Ammon's horn (tissue), 1 donor: ENCODE results near the gene SMAP1.
"Not testable (repeated sequence)": the region's sequence is repeated elsewhere in the genome, so short reads cannot be mapped to it uniquely, and the experiment has no call there.

Source experiments
- DNase-seq: peaks from one replicate; pipeline ENCODE4 v3.0.0-alpha.2; 2016; ENCODE audit warnings: low spot score

Gene SMAP1

DNA sequence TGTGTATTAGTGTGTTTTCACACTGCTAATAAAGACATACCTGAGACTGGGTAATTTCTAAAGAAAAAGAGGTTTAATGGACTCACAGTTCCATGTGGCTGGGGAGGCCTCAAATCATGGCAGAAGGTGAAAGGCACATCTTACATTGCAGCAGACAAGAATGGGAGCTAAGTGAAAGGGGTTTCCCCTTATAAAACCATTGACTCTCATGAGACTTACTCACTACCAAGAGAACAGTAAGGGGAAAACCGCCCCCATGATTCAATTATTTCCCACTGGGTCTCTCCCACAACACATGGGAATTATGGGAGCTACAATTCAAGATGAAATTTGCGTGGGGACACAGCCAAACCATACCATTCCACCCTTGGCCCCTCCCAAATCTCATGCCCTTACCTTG is 73.1 kb downstream of the SMAP1 start:
- DNase-seq: not testable (repeated sequence)

DNA sequence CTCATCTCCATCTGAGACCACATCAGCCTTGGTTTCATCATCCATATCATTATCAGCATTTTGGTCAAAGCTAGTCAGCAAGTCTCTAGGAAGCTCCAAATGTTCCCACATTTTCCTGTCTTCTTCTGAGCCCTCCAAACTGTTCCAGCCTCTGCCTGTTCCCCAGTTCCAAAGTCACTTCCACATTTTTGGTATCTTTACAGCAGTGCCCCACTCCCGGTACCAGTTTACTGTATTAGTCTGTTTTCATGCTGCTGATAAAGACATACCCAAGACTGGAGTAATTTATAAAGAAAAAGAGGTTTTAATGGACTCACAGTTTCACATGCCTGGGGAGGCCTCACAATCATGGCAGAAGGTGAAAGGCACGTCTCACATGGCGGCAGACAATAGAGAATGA is 74.8 kb downstream of the SMAP1 start:
- DNase-seq: not testable (repeated sequence)

- no peak for DNase-seq
These were observed 86.2 kb downstream of the SMAP1 start for GRCh38 chr6:70753870-70754380.

GRCh38 chr6:70758883-70759282 is 91.2 kb downstream of the SMAP1 start:
- no peak for DNase-seq

DNA sequence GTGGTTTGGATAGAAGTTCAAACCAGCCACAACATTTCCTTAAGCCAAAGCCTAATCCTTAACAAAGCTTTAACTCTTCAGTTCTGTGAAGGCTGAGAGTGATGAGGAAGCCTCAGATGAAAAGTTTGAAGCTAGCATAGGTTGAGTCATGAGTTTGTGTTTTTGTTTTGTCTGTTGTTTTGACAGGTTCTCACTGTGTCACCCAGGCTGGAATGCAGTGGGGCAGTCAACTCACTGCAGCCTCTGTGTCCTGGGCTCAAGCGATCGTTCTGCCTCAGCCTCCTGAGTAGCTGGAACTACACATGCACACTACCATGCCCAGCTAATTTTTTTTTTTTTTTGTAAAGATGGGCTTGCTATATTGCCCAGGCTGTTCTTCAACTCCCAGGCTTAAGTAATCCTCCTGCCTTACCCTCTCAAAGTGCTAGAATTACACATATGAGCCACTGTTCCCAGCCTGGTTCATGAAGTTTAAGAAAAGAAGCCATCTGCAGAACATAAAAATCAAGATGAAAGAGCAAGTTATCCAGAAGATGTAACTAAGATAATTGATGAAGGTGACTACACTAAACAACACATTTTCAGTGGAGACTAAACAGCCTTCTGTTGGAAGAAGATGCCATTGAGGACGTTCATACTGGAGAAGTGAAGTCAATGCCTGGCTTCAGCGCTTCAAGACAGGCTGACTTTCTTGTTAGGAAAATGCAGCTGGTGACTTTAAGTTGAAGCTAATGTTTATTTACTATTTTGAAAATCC is 96.2 kb downstream of the SMAP1 start:
- no peak for DNase-seq

DNA sequence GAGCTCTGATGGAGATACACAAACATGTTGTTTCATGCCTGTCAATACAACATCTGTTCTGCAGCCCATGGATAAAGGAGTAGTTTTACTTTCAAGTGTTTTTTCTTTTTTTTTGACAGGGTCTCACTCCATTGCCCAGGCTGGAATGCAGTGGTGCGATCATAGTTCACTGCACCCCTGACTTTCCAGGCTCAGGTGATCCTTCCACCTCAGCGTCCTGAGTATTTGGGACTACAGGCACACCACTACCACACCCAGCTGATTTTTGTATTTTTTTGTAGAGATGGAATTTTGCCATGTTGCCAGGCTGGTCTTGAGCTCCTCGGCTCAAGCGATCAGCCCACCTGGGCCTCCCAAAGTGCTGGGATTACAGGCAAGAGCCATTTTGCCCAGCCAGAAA is 97.0 kb downstream of the SMAP1 start:
- no peak for DNase-seq

- DNase-seq: not testable (repeated sequence)
These were observed 103.7 kb downstream of the SMAP1 start for GRCh38 chr6:70771351-70771750.

DNA sequence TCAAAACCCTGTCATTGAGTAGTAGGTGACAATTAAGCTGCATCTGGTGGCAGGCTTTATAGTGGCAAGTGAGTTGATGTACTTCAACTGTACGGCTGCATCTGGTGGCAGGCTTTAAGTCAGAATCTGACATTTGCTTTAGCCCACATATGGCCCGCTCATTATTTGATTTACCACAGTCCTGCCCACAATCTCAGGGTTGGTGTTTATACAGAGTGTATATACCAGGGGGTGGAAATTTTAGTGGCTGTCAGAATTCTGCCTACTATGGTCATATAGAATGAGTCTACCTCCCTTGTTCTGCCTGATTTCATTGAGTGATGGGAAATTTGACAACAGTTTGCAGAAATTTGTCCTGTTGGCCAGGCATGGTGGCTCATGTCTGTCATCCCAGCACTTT is 112.3 kb downstream of the SMAP1 start:
- no peak for DNase-seq

GRCh38 chr6:70790483-70791224 is 123.0 kb downstream of the SMAP1 start:
- DNase-seq: no peak

GRCh38 chr6:70797625-70798024 is 129.9 kb downstream of the SMAP1 start:
- no peak for DNase-seq

DNA sequence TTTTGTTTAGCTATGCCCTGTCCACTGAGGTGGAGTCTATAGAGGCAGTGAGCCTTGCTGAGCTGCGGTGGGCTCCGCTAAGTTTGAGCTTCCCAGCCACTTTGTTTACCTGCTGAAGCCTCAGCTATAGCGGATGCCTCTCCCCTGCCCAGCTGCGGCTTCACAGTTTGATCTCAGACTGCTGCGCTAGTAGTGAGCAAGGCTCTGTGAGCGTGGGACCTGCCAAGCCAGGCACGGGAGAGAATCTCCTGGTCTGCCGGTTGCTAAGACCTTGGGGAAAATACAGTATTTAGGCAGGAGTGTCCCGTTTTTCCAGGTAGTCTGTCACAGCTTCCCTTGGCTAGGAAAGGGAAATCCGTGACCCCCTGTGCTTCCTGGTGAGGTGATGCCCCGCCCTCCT is 138.4 kb downstream of the SMAP1 start:
- DNase-seq: no peak

DNA sequence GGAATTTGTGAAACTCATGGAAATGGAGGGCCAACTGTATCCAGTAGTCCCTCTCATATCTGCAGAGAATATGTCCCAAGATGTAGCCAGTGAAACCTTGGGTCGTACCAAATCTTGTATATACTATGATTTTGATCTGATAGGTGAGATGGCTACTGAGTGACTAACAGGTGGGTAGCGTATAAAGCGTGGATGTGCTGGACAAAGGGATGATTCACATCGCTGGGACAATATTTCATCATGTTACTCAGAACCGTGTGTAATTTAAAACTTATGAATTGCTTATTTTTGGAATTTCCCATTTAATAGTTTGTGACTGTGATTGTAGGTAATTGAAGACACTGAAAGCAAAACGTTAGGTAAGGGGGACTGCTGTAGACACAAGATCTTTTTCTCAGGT is 144.1 kb downstream of the SMAP1 start:
- DNase-seq: no peak

GRCh38 chr6:70813885-70814284 is 146.2 kb downstream of the SMAP1 start:
- no peak for DNase-seq

DNA sequence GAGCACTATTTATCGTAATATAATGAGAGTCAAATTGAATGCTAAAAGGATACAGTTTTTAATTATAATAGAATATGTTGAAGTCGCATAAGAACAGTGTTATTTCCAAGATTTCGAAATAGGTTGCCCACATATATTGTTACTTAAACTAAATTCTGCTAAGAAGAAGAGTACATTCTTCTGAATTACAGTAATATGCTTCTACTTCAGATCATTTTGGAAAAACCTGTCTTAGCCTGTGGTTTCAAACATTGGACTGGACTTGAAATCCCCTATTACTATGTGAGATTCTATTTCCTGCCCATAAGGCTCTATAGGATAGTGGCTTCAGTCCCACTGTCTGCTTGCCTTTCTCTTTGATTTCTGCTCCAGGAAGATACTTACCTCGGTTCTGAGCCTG is 152.0 kb downstream of the SMAP1 start:
- DNase-seq: no peak

DNA sequence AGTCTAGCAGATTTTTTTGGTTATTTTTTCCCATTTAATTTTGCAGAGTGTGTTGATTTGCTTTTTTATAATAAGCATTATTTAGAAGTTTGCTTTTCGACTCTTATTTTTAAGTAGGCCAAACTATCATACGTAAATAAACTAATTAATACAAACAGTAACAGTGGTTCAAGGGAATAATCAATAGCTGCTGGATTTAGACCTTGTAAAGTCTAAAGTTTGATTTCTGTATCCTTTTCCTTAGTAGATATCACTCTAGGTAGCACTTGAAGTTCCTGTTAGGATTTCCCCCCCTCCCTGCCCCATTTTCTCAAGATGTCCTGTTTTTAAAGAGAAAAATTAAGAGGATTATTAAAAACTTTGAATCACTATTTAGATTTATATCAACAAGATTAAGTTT is 153.1 kb downstream of the SMAP1 start:
- DNase-seq: no peak

DNA sequence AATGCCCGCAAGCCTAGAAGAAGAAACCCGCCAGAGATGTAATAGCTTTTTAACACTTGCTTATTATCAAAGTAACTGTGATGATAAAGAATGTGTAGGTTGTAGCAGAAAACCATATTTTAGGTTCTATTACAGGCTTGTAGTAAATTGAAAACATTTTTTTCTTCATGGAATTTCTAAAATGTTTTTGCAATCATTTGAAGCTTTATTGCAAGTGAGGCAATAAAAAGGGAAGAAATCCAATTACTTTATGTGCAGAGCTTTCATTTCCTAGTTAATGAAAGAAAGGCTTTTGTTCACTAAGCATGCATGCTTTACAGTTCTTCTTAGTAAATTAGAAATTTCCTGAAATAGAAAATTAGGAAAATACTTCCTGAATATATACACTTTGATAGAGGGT is 154.1 kb downstream of the SMAP1 start:
- DNase-seq: no peak

- DNase-seq: no peak
These were observed 156.0 kb downstream of the SMAP1 start for GRCh38 chr6:70823651-70824050.

- DNase-seq: no peak
These were observed 163.7 kb downstream of the SMAP1 start for GRCh38 chr6:70831427-70831826.

- no peak for DNase-seq
These were observed 166.8 kb downstream of the SMAP1 start for GRCh38 chr6:70834520-70834919.

GRCh38 chr6:70838907-70839285 is 171.2 kb downstream of the SMAP1 start:
- no peak for DNase-seq

- DNase-seq: no peak
These were observed 171.9 kb downstream of the SMAP1 start for GRCh38 chr6:70839286-70840266.

DNA sequence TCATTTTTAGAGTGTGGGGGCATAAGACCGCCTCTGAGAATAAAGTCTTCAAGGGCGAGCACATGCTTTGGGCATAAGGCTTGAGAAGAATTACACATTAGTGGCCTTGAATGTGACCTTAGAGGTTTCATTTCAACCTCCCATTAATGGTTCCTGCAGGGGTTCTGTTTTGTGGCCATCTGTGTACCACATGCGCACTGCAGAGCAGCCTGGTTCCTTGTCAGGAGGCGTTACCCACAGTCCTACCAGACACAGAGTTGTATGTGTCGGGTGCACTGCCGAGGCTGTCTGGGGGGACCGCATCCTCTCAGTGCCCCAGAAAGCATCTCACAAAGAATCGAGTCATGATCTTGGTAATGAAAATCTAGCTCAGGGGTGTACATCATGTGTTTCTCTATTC is 173.4 kb downstream of the SMAP1 start:
- DNase-seq: no peak
